ENCODE measurements around the gene ARMC5.

- TF ChIP-seq CTCF (IDR thresholded peaks at IDR 0.05; ENCODE audit: low read depth, low read length) (no peak), EZH2phosphoT487 (IDR thresholded peaks at IDR 0.05; ENCODE audit: low read depth) (no peak)
These were observed 8.0 kb downstream of the ARMC5 start for GRCh38 chr16:31467151-31467773.
